22Rv1 (cell line): ENCODE measurements around the gene SEL1L.
"Not testable (repeated sequence)": the region's sequence is repeated elsewhere in the genome, so short reads cannot be mapped to it uniquely, and the experiment has no call there.

Source experiments
- H3K27ac ChIP-seq: fragments of 450-650 bp; 2 replicates; pipeline ENCODE4 v1.5.1; 2017
- CTCF ChIP-seq: fragments of 450-650 bp; IDR thresholded peaks from 2 replicates; pipeline ENCODE4 v1.5.1; 2017; ENCODE audit warnings: mild to moderate bottlenecking
- ZFX ChIP-seq: fragments of 450-650 bp; IDR thresholded peaks from 2 replicates; pipeline ENCODE4 v1.6.1; 2017; ENCODE audit warnings: antibody characterized with exemption, borderline replicate concordance

The SEL1L gene

GRCh38 chr14:81516986-81517797 lies 16.5 kb downstream of the SEL1L start:
- H3K27ac ChIP-seq = peak overlapping the region; percentile 38; the same call in 1 of the 2 replicates
- TF ChIP-seq CTCF (no peak), ZFX (no peak)

DNA sequence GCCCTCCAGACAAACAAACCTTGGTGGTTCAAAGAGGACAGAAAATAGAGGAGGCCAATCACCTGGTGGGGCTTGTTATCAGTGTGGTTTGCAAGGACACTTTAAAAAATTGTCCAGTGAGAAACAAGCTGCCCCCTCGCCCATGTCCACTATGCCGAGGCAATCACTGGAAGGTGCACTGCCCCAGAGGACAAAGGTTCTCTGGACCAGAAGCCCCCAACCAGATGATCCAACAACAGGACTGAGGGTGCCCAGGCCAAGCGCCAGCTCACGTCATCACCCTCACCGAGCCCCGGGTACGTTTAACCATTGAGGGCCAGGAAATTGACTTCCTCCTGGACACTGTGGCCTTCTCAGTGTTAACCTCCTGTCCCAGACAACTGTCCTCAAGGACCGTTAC lies 17.7 kb downstream of the SEL1L start:
- not testable (repeated sequence) for H3K27ac ChIP-seq

- H3K27ac ChIP-seq = not testable (repeated sequence)
These were observed 20.8 kb downstream of the SEL1L start for GRCh38 chr14:81512826-81513225.

- no peak overlapping the region for H3K27ac ChIP-seq
- TF ChIP-seq ZFX (no peak), CTCF (no peak)
These were observed 22.3 kb downstream of the SEL1L start for GRCh38 chr14:81511111-81511904.

DNA sequence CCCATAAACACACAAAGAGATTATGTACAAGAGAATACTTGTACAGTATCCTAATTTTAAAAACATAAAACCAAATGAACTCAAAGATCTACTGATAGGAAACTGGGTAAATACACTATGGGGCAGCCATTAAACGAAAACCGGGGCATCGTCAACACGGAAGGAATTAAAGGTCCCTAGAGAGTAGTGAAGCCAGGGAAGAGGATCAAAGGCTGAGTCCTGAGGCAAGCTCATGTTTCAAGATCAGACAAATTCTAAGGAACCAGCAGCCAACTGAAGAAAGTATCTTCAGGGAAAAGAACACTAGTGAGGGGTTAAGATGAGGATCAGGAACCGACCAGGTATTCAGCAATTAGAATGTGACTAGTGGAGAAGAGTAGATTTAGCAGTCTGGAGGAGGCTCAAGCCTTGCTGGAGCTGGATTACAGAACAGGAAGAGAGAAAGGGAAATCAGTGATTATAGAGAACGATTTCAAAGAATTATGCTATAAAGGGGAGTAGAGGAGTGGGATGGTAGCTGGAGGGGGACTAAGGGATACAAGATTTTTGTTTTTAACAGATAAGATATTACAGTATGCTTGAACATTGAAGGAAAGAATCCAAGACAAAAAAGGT lies 23.7 kb downstream of the SEL1L start:
- peak overlapping the region; percentile 60 for H3K27ac ChIP-seq
- TF ChIP-seq CTCF (no peak), ZFX (no peak)

GRCh38 chr14:81509321-81509720 lies 24.3 kb downstream of the SEL1L start:
- H3K27ac ChIP-seq = peak overlapping the region; percentile 60
- TF ChIP-seq CTCF (no peak), ZFX (no peak)

DNA sequence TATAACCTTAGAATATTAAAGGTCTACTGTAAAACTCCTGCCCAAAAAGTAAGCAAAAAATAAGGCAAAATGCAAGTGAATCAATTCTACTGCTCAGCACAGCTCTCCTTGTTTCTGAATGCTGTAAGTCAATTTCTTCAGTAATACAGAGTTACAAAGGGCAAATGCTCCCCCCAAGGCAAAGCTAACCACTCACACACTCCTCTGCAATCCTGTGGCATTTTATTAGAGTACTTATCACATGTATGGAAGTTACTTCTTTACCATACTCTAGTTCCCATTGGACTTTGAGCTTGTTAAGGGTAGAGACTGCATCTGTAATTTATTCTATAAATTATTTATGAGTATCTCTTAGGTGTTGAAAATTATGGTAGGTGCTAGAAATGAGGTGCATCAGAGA lies 27.2 kb downstream of the SEL1L start:
- H3K27ac ChIP-seq = no peak overlapping the region
- TF ChIP-seq ZFX (no peak), CTCF (no peak)

- no peak for TF ChIP-seq CTCF
- no peak for TF ChIP-seq ZFX
- H3K27ac ChIP-seq = no peak overlapping the region
These were observed 28.8 kb downstream of the SEL1L start for GRCh38 chr14:81504864-81505263.
